ENCODE data around the gene SERPINB13.

The SERPINB13 gene, protein sequence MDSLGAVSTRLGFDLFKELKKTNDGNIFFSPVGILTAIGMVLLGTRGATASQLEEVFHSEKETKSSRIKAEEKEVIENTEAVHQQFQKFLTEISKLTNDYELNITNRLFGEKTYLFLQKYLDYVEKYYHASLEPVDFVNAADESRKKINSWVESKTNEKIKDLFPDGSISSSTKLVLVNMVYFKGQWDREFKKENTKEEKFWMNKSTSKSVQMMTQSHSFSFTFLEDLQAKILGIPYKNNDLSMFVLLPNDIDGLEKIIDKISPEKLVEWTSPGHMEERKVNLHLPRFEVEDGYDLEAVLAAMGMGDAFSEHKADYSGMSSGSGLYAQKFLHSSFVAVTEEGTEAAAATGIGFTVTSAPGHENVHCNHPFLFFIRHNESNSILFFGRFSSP

DNA sequence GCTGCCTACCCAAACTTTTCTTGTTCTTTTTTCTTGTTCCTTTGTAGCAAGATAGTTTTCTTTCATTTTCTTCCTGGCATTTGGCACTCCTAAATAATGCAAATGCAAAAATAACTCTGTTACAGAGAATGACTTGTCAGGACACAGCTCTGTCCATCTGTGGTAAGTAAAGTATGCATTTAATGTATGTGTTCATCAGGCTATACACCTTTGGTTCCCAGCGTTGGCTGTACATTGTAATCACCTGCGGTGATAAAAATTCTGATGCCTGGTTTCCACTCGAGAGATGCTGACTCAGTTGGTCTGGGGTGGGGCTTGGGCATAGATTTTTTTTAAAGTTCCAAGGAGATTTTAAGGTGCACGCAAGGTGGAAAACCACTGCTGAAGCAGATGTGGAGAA, at the start of gene SERPINB13:
TSS of gene SERPINB13 (plus strand) at position 378 of the 400 bp plus-strand sequence. CDS start 1,325 bp downstream, outside the sequence.
- no peak for DNase-seq (ENCODE audit: low read depth in 2 of 2, low spot score in 1 of 2)

DNA sequence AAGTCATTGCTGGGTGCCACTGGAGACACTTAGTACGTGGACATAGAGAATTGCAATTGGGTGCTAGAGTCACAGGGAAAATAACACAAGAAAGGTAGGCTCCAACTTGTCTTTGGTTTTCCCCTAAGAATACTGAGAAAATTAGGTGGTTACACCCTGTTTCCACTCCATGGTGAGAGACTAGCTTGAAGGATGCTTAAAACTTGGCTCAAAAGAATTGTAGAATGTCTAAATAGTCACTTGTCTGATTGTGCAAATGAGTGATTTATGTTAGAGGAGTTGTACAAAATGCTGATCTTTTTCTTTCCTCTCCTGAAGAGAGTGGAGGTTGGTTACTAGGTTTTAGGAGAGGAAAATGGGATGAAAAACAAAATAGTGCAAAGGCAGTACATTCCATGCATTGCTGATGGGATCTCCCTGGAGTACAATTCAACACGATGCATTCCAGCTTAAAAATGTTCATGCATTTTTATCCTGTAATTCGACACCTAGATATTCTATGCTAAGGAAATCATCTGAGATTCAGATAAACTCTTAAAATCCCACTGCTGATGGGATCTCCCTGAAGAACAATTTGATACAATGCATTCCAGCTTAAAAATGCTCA, 47.1 kb upstream of the SERPINB13 start:
- DNase-seq (ENCODE audit: low read depth in 2 of 2, low spot score in 1 of 2) = no peak

GRCh38 chr18:63542069-63542468, 45.1 kb upstream of the SERPINB13 start, which contains the start of gene SERPINB12:
Gene SERPINB12 (plus strand): TSS chr18:63542369. CDS start chr18:63556160, 13,791 bp downstream.
- no peak for DNase-seq (ENCODE audit: low read depth in 2 of 2, low spot score in 1 of 2)

DNA sequence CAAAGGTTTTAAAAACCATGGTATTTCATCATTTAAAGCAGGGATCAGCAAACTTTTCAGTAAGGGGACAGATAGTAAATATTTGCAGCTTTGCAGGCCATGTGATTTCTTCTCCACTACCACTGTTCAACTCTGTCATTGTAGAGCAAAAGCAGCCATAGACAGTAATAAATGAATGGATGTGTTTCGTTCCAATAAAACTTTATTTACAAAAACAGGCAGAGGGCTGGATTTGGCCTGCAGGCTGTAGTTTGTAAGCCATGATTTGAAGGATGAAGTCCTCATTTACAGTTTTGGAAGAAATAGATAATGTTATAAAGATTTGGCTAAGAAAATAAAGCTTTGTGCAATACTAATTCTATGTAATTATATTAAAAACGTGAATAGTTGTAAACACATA, 43.1 kb upstream of the SERPINB13 start:
- no peak for DNase-seq (ENCODE audit: low read depth in 2 of 2, low spot score in 1 of 2)

GRCh38 chr18:63545000-63545399, 42.1 kb upstream of the SERPINB13 start:
- no peak for DNase-seq (ENCODE audit: low read depth in 2 of 2, low spot score in 1 of 2)

DNA sequence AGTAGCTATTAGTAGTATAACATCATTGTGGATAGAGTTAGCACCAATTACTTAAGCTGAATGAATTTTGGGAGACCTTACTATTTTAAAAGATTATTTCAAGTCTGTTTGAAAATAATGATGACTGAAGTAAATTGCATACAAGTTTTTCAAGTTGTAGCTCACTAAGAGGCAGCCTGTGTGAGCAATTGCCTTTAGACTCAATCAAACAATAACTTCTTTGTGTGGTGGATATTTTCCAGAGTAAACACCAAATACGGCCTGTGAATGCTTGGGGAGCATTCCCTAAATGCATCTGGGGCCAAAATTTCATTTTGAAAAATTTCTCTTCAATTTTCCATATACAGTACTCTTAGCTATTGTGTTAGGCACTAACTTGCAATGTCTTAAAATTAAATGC, 37.1 kb upstream of the SERPINB13 start:
- DNase-seq (ENCODE audit: low read depth in 2 of 2, low spot score in 1 of 2) = no peak

GRCh38 chr18:63551769-63552168, 35.4 kb upstream of the SERPINB13 start:
- no peak for DNase-seq (ENCODE audit: low read depth in 2 of 2, low spot score in 1 of 2)

DNA sequence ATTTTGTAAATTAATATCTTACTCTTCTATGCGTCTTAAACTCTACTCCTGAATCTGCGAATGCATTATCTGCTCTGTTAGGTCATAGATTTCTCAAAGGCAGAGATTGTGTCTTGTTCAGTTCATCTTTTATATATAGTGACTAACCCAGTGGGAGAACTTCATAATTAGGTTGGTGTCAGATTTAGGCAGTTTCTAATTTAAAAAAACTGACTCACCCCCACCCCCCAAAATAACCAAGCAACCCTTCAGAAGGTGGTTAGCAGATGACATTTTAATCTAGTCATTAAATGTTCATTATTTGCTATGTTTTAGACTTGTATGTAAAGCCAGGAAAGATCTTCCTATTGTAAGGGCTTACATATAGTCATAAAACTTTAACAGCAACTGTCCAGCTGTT, 34.6 kb upstream of the SERPINB13 start:
- no peak for DNase-seq (ENCODE audit: low read depth in 2 of 2, low spot score in 1 of 2)

DNA sequence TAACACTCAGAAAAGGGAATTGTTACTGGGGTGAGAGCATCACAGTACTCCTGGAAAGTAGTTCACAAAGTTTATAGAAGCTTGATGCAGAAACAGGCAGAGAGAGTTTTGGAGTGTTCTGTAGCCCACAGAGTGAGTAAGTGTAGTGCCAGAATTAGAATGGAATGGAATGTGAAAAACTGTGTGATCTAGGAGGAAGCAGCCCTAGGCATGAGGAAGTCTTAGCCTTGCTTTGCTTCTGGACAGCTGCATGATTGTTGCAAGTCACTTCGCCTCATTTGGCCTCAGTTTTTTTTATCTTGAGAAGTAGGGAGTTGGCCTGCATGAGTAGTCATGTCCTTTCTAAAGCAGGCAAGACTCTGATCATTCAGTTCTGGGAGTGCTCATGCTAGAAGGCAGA, 34.1 kb upstream of the SERPINB13 start:
- no peak for DNase-seq (ENCODE audit: low read depth in 2 of 2, low spot score in 1 of 2)

- no peak for DNase-seq (ENCODE audit: low read depth in 2 of 2, low spot score in 1 of 2)
Measured at GRCh38 chr18:63559567-63560491, 27.3 kb upstream of the SERPINB13 start.

DNA sequence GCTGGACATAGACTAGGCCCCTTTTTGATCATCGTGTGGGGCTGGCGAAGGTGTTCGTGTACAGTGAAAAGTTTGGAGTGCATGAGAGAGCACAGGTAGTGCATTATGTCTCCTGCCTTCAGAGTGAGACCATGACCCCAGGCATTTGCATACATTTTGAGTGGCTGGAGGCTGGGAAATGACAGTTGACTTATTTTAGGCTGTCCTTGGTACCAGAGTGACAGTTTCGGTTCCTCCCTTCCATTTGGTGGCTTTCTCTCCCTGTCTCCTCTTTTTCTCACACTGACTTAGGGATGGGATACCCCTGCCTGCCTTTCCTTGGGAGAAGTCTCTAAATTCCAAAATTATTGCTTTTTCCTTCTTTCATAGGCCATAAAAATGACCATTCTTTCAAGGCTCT, 24.9 kb upstream of the SERPINB13 start:
- no peak for DNase-seq (ENCODE audit: low read depth in 2 of 2, low spot score in 1 of 2)

GRCh38 chr18:63564021-63564420, 23.1 kb upstream of the SERPINB13 start:
- no peak for DNase-seq (ENCODE audit: low read depth in 2 of 2, low spot score in 1 of 2)

- DNase-seq (ENCODE audit: low read depth in 2 of 2, low spot score in 1 of 2) = no peak
Measured at GRCh38 chr18:63564561-63564960, 22.6 kb upstream of the SERPINB13 start.

DNA sequence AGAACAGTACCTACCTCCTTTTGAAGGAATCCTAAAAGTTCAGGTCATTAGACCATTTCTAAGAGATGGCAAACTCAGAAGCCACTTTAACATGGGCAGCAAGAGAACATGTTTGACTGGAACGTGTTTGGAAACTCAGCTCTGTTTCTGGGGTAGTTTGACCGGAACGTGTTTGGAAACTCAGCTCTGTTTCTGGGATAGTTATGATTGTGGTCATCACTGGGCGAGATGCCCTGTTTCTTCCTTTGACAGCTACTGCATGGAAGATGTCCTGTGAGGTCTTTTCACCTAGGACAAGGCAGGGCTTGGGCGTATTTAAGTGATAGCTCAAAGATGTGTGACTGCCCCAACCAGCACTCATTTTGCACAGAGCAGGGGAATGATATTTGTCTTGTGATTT, 19.9 kb upstream of the SERPINB13 start:
- no peak for DNase-seq (ENCODE audit: low read depth in 2 of 2, low spot score in 1 of 2)

- DNase-seq (ENCODE audit: low read depth in 2 of 2, low spot score in 1 of 2) = no peak
Measured at GRCh38 chr18:63567825-63568224, 19.3 kb upstream of the SERPINB13 start.

DNA sequence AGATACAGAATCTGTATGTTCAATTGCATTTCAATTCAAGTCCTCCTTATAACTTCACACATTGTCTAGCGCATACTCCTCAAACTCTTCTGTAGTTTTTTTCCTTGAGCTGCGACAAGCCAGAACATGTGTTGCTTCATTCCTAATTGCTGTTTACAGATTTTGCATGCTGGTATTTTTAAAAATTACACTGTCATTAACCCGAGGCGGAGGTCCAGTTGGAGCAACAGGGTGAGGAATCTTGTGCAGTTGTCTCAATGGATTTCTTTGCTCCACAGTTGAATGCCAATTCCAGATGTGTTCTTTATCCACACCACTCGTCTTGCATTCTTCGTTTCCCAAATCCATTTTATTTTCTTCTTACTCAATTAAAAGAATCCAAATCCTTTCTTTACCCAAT, 16.4 kb upstream of the SERPINB13 start:
- no peak for DNase-seq (ENCODE audit: low read depth in 2 of 2, low spot score in 1 of 2)

DNA sequence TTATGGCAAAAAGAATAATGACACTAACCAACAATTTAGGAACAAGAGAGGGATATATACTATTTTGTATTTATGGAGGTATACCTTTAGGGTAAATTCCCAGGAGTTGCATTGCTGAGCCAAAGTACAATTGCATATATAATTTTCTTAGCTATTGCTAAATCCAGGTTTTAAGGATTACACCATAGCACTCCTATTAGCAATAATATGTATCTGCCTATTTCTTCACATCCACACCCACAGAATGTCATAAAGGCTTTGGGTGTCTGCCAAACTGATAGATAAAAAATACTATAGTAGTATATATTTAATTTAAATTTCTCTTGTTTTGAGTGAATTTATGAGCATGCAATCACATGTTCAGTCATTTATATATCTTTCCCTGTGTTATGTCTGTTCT, 11.5 kb upstream of the SERPINB13 start:
- DNase-seq (ENCODE audit: low read depth in 2 of 2, low spot score in 1 of 2) = no peak

DNA sequence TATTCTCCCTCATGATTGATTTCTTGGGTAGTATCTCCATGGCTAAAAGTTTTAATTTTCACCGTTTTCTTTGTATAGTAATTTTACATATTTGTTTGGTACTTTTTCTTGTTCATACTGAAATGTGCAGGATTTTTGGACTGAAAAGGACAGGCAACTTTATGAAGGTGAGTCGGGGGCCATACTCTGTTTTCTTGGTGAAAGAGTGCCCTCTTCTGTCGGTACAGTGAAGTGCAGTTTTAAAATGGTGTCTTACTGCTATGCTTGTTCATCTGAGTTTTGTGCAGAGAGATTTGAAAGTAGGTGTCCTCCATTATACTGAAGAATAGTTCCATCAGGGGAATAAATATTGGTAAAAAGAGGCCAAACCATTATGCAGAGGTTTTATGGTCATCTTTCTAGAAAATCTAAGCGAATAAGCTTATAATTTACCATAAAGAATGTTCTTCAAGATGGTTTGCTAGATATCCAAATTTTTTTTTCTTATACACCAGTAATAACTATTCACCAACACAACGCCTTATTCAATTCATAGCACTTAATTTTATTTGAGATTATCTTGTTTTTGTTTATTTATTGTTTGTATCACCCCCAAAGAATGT, 8.7 kb upstream of the SERPINB13 start:
- no peak for DNase-seq (ENCODE audit: low read depth in 2 of 2, low spot score in 1 of 2)

DNA sequence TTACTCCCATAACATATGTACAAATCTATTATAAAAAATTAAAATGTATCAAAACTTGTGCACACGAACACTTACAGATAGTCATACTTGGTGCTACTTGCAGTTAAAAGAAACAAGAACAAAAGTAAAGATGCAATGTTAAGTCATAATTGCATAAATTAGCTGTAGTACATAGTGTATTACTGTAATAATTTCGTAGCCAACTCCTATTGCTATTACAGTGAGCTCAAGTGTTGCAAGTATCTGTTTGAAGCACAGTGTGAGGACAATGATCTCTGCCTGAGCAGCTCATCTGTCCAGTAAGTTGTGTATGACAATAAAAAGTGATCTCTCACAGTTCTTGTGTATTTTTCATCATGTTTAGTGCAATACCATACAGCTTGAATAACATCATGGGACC, 7.5 kb upstream of the SERPINB13 start:
- no peak for DNase-seq (ENCODE audit: low read depth in 2 of 2, low spot score in 1 of 2)

- no peak for DNase-seq (ENCODE audit: low read depth in 2 of 2, low spot score in 1 of 2)
Measured at GRCh38 chr18:63585988-63586387, 1.2 kb upstream of the SERPINB13 start.

GRCh38 chr18:63586431-63586830, 712 bp upstream of the SERPINB13 start:
- DNase-seq (ENCODE audit: low read depth in 2 of 2, low spot score in 1 of 2) = no peak

Data from stimulated activated CD8-positive, alpha-beta memory T cell treated with anti-CD3 and anti-CD28 coated beads, Interleukin-4, amount 100 ng/mL, for 1 hour (primary cell).